Caco-2 (cell line): ENCODE data around the gene CCDC102A. TPM values are rescaled to one million over a fixed set of nuclear protein-coding genes. Genes with fewer than 3 reads are reported as not detected.

Experiments
- BruUV-seq: library from RNA; stranded (reverse); fragments of 400-500 nt; replicated peaks from 2 replicates; lab custom pipeline; 2021; lab: Mats Ljungman, UMichigan
- CTCF ChIA-PET: fragments of 300-600 bp; sonication (Branson Sonifier 250); formaldehyde crosslinking; loops from one replicate; lab custom pipeline; 2022; ENCODE audit warnings: antibody characterized with exemption; lab: Charles Lee
- POLR2A ChIA-PET: fragments of 300-600 bp; sonication (Branson Sonifier 250); formaldehyde crosslinking; loops from one replicate; lab custom pipeline; 2022; ENCODE audit warnings: antibody characterized with exemption; lab: Charles Lee
- DNase-seq, 2 experiments: peaks; one replicate each; pipeline versions ENCODE4 v3.0.0 to v3.0.0-alpha.2; 2020 to 2022
- H3K27me3 ChIP-seq: replicated peaks from 2 replicates; pipeline ENCODE4 v1.6.0; 2011; ENCODE audit warnings: low read length; ENCODE audit not compliant: control insufficient read depth, insufficient read depth
- H3K36me3 ChIP-seq: 2 replicates; pipeline ENCODE4 v1.5.1; 2011; ENCODE audit warnings: low read length; ENCODE audit not compliant: control insufficient read depth, insufficient read depth
- H3K4me1 ChIP-seq: fragments of 250-450 bp; sonication (Bioruptor Pico); 2 replicates; pipeline ENCODE4 v1.5.1; 2020; ENCODE audit warnings: mild to moderate bottlenecking
- H3K4me3 ChIP-seq: 2 replicates; pipeline ENCODE4 v1.5.1; 2011; ENCODE audit warnings: low read depth, mild to moderate bottlenecking, control low read depth, low read length
- H3K9me3 ChIP-seq: fragments of 250-450 bp; sonication (Bioruptor Pico); 2 replicates; pipeline ENCODE4 v1.5.1; 2020; ENCODE audit warnings: mild to moderate bottlenecking, moderate library complexity
- H3K27ac Mint-ChIP-seq: one replicate; pipeline ENCODE4 v1.8.0; 2022; ENCODE audit warnings: mixed read lengths; ENCODE audit not compliant: unreplicated experiment
- H3K27me3 Mint-ChIP-seq: one replicate; pipeline ENCODE4 v1.8.0; 2022; ENCODE audit warnings: mixed read lengths; ENCODE audit not compliant: insufficient read depth, unreplicated experiment
- H3K36me3 Mint-ChIP-seq: one replicate; pipeline ENCODE4 v1.8.0; 2022; ENCODE audit warnings: mild to moderate bottlenecking, mixed read lengths; ENCODE audit not compliant: insufficient read depth, unreplicated experiment
- H3K4me1 Mint-ChIP-seq: one replicate; pipeline ENCODE4 v1.8.0; 2022; ENCODE audit warnings: low read depth, mixed read lengths; ENCODE audit not compliant: unreplicated experiment
- H3K4me3 Mint-ChIP-seq: one replicate; pipeline ENCODE4 v1.8.0; 2022; ENCODE audit warnings: mild to moderate bottlenecking, moderate library complexity, mixed read lengths; ENCODE audit not compliant: unreplicated experiment
- H3K9me3 Mint-ChIP-seq: one replicate; pipeline ENCODE4 v1.8.0; 2022; ENCODE audit warnings: mixed read lengths; ENCODE audit not compliant: unreplicated experiment
- CTCF ChIP-seq, 2 experiments: fragments of 200-600 bp in 1 of 2; IDR thresholded peaks; 1 replicate in 1 of 2; 2 replicates in 1 of 2; pipeline versions ENCODE4 v1.5.1 to v1.8.0; 2011 to 2022; ENCODE audit warnings: antibody characterized with exemption in 1 of 2, control low read depth in 1 of 2, inconsistent platforms in 1 of 2, low read depth in 1 of 2, low read length in 1 of 2, mild to moderate bottlenecking in 1 of 2, moderate library complexity in 1 of 2; ENCODE audit not compliant: insufficient read depth in 1 of 2, severe bottlenecking in 1 of 2, unreplicated experiment in 1 of 2
- intact Hi-C: fragments of 100-400 bp; cut with micrococcal nuclease; formaldehyde crosslinking; loops from one replicate; pipeline ENCODE4 v1.10.0; 2022; ENCODE audit not compliant: unreplicated experiment
- total RNA-seq: library from RNA; stranded (reverse); gene quantifications from 2 replicates; pipeline ENCODE4 v1.2.3, GENCODE V29; 2022

Gene CCDC102A
- total RNA-seq, 1 experiment from 2014 or later = 11.8 TPM

GRCh38 chr16:57478396-57479204 lies 57.8 kb downstream of the CCDC102A start:
- no peak for DNase-seq
- CTCF ChIA-PET = interaction anchor here (1.0 to 2.1 kb wide), 3 partner anchors 16 to 47 kb away, joined by 4 to 23 read pairs (median 17); partner anchors contain the start of gene POLR2C
- Mint-ChIP-seq H3K4me1 (peaks cover 38% of the 10 kb centered on the region), H3K36me3 (peaks cover 48% of the 10 kb centered on the region), H3K27ac (no peak overlapping the region), H3K27me3 (no peaks in the 10 kb centered on the region), H3K4me3 (peak overlapping the region; percentile 89), H3K9me3 (no peaks in the 10 kb centered on the region)
- no peaks in the 10 kb centered on the region for H3K9me3 ChIP-seq
- peaks cover 13% of the 10 kb centered on the region; the same call in 1 of the 2 replicates for H3K36me3 ChIP-seq
- POLR2A ChIA-PET = interaction anchor here (1.9 kb wide), 1 partner anchor 31 kb away, joined by 15 read pairs; the partner anchor contains the start of genes CIAPIN1 and COQ9
- intact Hi-C loops = no loop called here
- peak overlapping the region; percentile 50 for H3K4me3 ChIP-seq
- peaks cover 38% of the 10 kb centered on the region for H3K4me1 ChIP-seq
- TF ChIP-seq CTCF (IDR thresholded peaks at IDR 0.05; ENCODE audit: insufficient read depth in 1 of 2, low read depth in 1 of 2, low read length in 1 of 2, severe bottlenecking in 1 of 2, unreplicated experiment in 1 of 2) = no peak
- BruUV-seq = TSS peak; percentile 25
- no peaks in the 10 kb centered on the region for H3K27me3 ChIP-seq

- H3K4me1 ChIP-seq = peaks cover 43% of the 10 kb centered on the region
- H3K27me3 ChIP-seq = no peaks in the 10 kb centered on the region
- no peak for TF ChIP-seq CTCF (IDR thresholded peaks at IDR 0.05; ENCODE audit: insufficient read depth in 1 of 2, low read depth in 1 of 2, low read length in 1 of 2, severe bottlenecking in 1 of 2, unreplicated experiment in 1 of 2)
- Mint-ChIP-seq H3K27ac (no peak overlapping the region), H3K4me3 (peak overlapping the region; percentile 89), H3K4me1 (peaks cover 38% of the 10 kb centered on the region), H3K36me3 (peaks cover 57% of the 10 kb centered on the region), H3K27me3 (no peaks in the 10 kb centered on the region), H3K9me3 (no peaks in the 10 kb centered on the region)
- ChIA-PET CTCF (no interaction called here), POLR2A (no interaction called here)
- BruUV-seq = no TSS peak
- DNase-seq = peak in 1 of 2 experiments; percentile 29
- no peaks in the 10 kb centered on the region for H3K9me3 ChIP-seq
- peaks cover 18% of the 10 kb centered on the region for H3K36me3 ChIP-seq
- intact Hi-C loops = no loop called here
- H3K4me3 ChIP-seq = no peak overlapping the region
Measured at GRCh38 chr16:57477531-57478202, 58.7 kb downstream of the CCDC102A start.
